Central memory CD8-positive, alpha-beta T cell (primary cell): ENCODE data around the gene USP51.
"Not testable (repeated sequence)": the region's sequence is repeated elsewhere in the genome, so short reads cannot be mapped to it uniquely, and the experiment has no call there.

Source experiments
- ATAC-seq: fragments of 150-1000 bp; cut with Tn5 transposase; replicated peaks from 2 replicates; pipeline ENCODE4 v1.10.0; 2022; ENCODE audit warnings: mild to moderate bottlenecking, moderate FRiP score, moderate number of reproducible peaks; ENCODE audit not compliant: poor library complexity, severe bottlenecking; ENCODE audit errors: extremely low read depth
- DNase-seq, 2 donors: peaks; one replicate each; pipeline ENCODE4 v3.0.0; 2021; ENCODE audit warnings: low spot score in 2 of 2
- H3K27ac Mint-ChIP-seq: one replicate; pipeline ENCODE4 v1.8.0; 2022; ENCODE audit warnings: low read depth, mild to moderate bottlenecking, moderate library complexity, mixed read lengths
- H3K27me3 Mint-ChIP-seq: one replicate; pipeline ENCODE4 v1.8.0; 2022; ENCODE audit warnings: mixed read lengths
- H3K36me3 Mint-ChIP-seq: one replicate; pipeline ENCODE4 v1.8.0; 2022; ENCODE audit warnings: mild to moderate bottlenecking, moderate library complexity, mixed read lengths; ENCODE audit not compliant: insufficient read depth
- H3K4me1 Mint-ChIP-seq: one replicate; pipeline ENCODE4 v1.8.0; 2022; ENCODE audit warnings: mixed read lengths
- H3K4me3 Mint-ChIP-seq: one replicate; pipeline ENCODE4 v1.8.0; 2022; ENCODE audit warnings: mild to moderate bottlenecking, moderate library complexity, mixed read lengths
- H3K9me3 Mint-ChIP-seq: one replicate; pipeline ENCODE4 v1.8.0; 2022; ENCODE audit warnings: mixed read lengths

The USP51 gene

GRCh38 chrX:55452833-55453124 lies 36.9 kb downstream of the USP51 start:
- Mint-ChIP-seq H3K9me3 (no peaks in the 10 kb centered on the region), H3K27me3 (no peaks in the 10 kb centered on the region), H3K4me3 (peak overlapping the region; percentile 93), H3K27ac (peak overlapping the region; percentile 84), H3K4me1 (peaks cover 29% of the 10 kb centered on the region), H3K36me3 (peaks cover 1% of the 10 kb centered on the region)
- ATAC-seq, result peak; percentile 7
- no peak for DNase-seq

- DNase-seq (peak; percentile 36 to 61), ATAC-seq (peak; percentile 86)
- Mint-ChIP-seq H3K27me3 (no peaks in the 10 kb centered on the region), H3K4me1 (peaks cover 29% of the 10 kb centered on the region), H3K4me3 (peak within 1 kb of the TSS; percentile 93), H3K27ac (peak within 1 kb of the TSS; percentile 84), H3K9me3 (no peaks in the 10 kb centered on the region), H3K36me3 (peaks cover 1% of the 10 kb centered on the region)
These were observed 37.4 kb downstream of the USP51 start, which contains the start of gene MAGEH1 for GRCh38 chrX:55451990-55452832. Gene MAGEH1, plus strand, starts transcription at chrX:55452127. Its CDS starts 248 bp downstream, at chrX:55452375.

- H3K36me3 Mint-ChIP-seq, result peaks cover 1% of the 10 kb centered on the region
- H3K4me3 Mint-ChIP-seq, result peak overlapping the region; percentile 93
- no peaks in the 10 kb centered on the region for H3K9me3 Mint-ChIP-seq
- ATAC-seq (peak; percentile 4), DNase-seq (no peak)
- H3K27ac Mint-ChIP-seq, result peak overlapping the region; percentile 84
- peaks cover 29% of the 10 kb centered on the region for H3K4me1 Mint-ChIP-seq
- H3K27me3 Mint-ChIP-seq, result no peaks in the 10 kb centered on the region
These were observed 38.0 kb downstream of the USP51 start for GRCh38 chrX:55451626-55451989.

GRCh38 chrX:55451141-55451540 lies 38.5 kb downstream of the USP51 start:
- peak overlapping the region; percentile 93 for H3K4me3 Mint-ChIP-seq
- H3K9me3 Mint-ChIP-seq, result no peaks in the 10 kb centered on the region
- H3K36me3 Mint-ChIP-seq, result peaks cover 1% of the 10 kb centered on the region
- no peak for ATAC-seq
- no peak for DNase-seq
- no peaks in the 10 kb centered on the region for H3K27me3 Mint-ChIP-seq
- peaks cover 29% of the 10 kb centered on the region for H3K4me1 Mint-ChIP-seq
- peak overlapping the region; percentile 84 for H3K27ac Mint-ChIP-seq

- H3K4me1 Mint-ChIP-seq, result peaks cover 29% of the 10 kb centered on the region
- no peaks in the 10 kb centered on the region for H3K27me3 Mint-ChIP-seq
- no peak for DNase-seq
- no peaks in the 10 kb centered on the region for H3K9me3 Mint-ChIP-seq
- no peak for ATAC-seq
- H3K4me3 Mint-ChIP-seq, result no peak overlapping the region
- peaks cover 1% of the 10 kb centered on the region for H3K36me3 Mint-ChIP-seq
- no peak overlapping the region for H3K27ac Mint-ChIP-seq
These were observed 39.4 kb downstream of the USP51 start for GRCh38 chrX:55450259-55450658.

- ATAC-seq, H3K4me1 Mint-ChIP-seq, H3K27me3 Mint-ChIP-seq, H3K27ac Mint-ChIP-seq, H3K4me3 Mint-ChIP-seq, H3K36me3 Mint-ChIP-seq, H3K9me3 Mint-ChIP-seq, DNase-seq: not testable (repeated sequence)
These were observed 46.2 kb downstream of the USP51 start for GRCh38 chrX:55443468-55443867.
